Thyroid gland (tissue), 4 donors: ENCODE measurements around the gene PTPRN2. TPM values are rescaled to one million over a fixed set of nuclear protein-coding genes. Genes with fewer than 3 reads are reported as not detected.

Source experiments
- DNase-seq, 2 donors: peaks; one replicate each; pipeline ENCODE4 v3.0.0-alpha.2; 2019
- H3K27ac ChIP-seq, 3 donors: fragments of 200-600 bp; sonication (generic); 1 replicate in 2 of 3; 2 replicates in 1 of 3; pipeline ENCODE4 v1.5.1; 2016 to 2019; ENCODE audit warnings: mild to moderate bottlenecking in 1 of 3, moderate library complexity in 1 of 3
- H3K27me3 ChIP-seq: fragments of 200-600 bp; sonication (generic); one replicate; pipeline ENCODE4 v1.5.1; 2019
- H3K36me3 ChIP-seq, 2 donors: fragments of 200-600 bp; sonication (generic); one replicate each; pipeline ENCODE4 v1.5.1; 2016 to 2019
- H3K4me1 ChIP-seq, 2 donors: fragments of 200-600 bp; sonication (generic); one replicate each; pipeline ENCODE4 v1.5.1; 2017 to 2019
- H3K4me3 ChIP-seq, 3 donors: fragments of 200-600 bp; sonication (generic); replicated peaks in 1 of 3; 1 replicate in 2 of 3; 2 replicates in 1 of 3; pipeline ENCODE4 v1.5.1; 2016; ENCODE audit warnings: mild to moderate bottlenecking in 1 of 3
- H3K9me3 ChIP-seq: fragments of 200-600 bp; sonication (generic); one replicate; pipeline ENCODE4 v1.5.1; 2017
- CTCF ChIP-seq, 6 experiments: fragments of 200-600 bp in 3 of 6; fragments of 450-650 bp in 3 of 6; sonication (generic) in 3 of 6; IDR thresholded peaks; one replicate each; pipeline ENCODE4 v1.5.1; 2016 to 2019; ENCODE audit warnings: antibody characterized with exemption in 6 of 6, mild to moderate bottlenecking in 2 of 6, inconsistent platforms in 1 of 6, moderate library complexity in 1 of 6
- POLR2A ChIP-seq, 2 donors: fragments of 450-650 bp; IDR thresholded peaks; one replicate each; pipeline ENCODE4 v1.6.1; 2017; ENCODE audit warnings: antibody characterized with exemption in 2 of 2, mild to moderate bottlenecking in 2 of 2, moderate library complexity in 1 of 2
- WGBS, 2 donors: methylation state at CpG; one replicate each; pipeline ENCODE4 v1.1.5; 2017; 5-methylcytosine and 5-hydroxymethylcytosine counted together
- intact Hi-C: fragments of 100-400 bp; cut with DNase I; formaldehyde crosslinking; loops from one replicate; pipeline ENCODE4 v1.15.1; 2023
- total RNA-seq, 4 donors: library from RNA; depleted of rRNA; stranded (reverse); fragments of >200 nt; gene quantifications; one replicate each; pipeline ENCODE4 v1.2.3, GENCODE V29; 2016

PTPRN2 gene
- total RNA-seq, 4 donors from 2014 or later: 4.2 to 9.9 (median 7.7) TPM

- 89 to 90% methylated on average over 4 to 6 of the region's 6 CpGs for WGBS, 2 donors
- TF ChIP-seq POLR2A (IDR thresholded peaks at IDR 0.05) (no peak), CTCF (IDR thresholded peaks at IDR 0.05) (no peak)
- no peak overlapping the region for H3K27ac ChIP-seq
- no peaks in the 10 kb centered on the region for H3K36me3 ChIP-seq
- H3K27me3 ChIP-seq: no peaks in the 10 kb centered on the region
- H3K4me3 ChIP-seq: no peak overlapping the region
- H3K4me1 ChIP-seq: no peaks in the 10 kb centered on the region
- DNase-seq: no peak
- intact Hi-C loops: no loop called here
- H3K9me3 ChIP-seq: no peaks in the 10 kb centered on the region
Measured at GRCh38 chr7:158027646-158028045, 560.0 kb downstream of the PTPRN2 start.

- WGBS, 2 donors: 78 to 83% methylated on average over 10 to 16 of the region's 17 CpGs
- intact Hi-C loops: no loop called here
- no peaks in the 10 kb centered on the region for H3K27me3 ChIP-seq
- H3K27ac ChIP-seq: no peak overlapping the region
- no peak overlapping the region for H3K4me3 ChIP-seq
- TF ChIP-seq CTCF (IDR thresholded peaks at IDR 0.05): no peak
- TF ChIP-seq POLR2A (IDR thresholded peaks at IDR 0.05): no peak
- H3K9me3 ChIP-seq: no peaks in the 10 kb centered on the region
- no peak for DNase-seq
- no peaks in the 10 kb centered on the region for H3K4me1 ChIP-seq
- no peaks in the 10 kb centered on the region for H3K36me3 ChIP-seq
Measured at GRCh38 chr7:158026636-158027265, 560.9 kb downstream of the PTPRN2 start.

- no peak overlapping the region for H3K27ac ChIP-seq
- H3K27me3 ChIP-seq: no peaks in the 10 kb centered on the region
- intact Hi-C loops: no loop called here
- H3K9me3 ChIP-seq: no peaks in the 10 kb centered on the region
- H3K4me1 ChIP-seq: no peaks in the 10 kb centered on the region
- no peak for DNase-seq
- TF ChIP-seq CTCF (IDR thresholded peaks at IDR 0.05) (no peak), POLR2A (IDR thresholded peaks at IDR 0.05) (no peak)
- H3K4me3 ChIP-seq: no peak overlapping the region
- no peaks in the 10 kb centered on the region for H3K36me3 ChIP-seq
- 87 to 89% methylated on average over 30 of the region's 30 CpGs for WGBS, 2 donors
Measured at GRCh38 chr7:158025686-158026600, 561.7 kb downstream of the PTPRN2 start.

- Histone ChIP-seq H3K27ac (no peak overlapping the region), H3K9me3 (no peaks in the 10 kb centered on the region), H3K27me3 (no peaks in the 10 kb centered on the region), H3K4me1 (no peaks in the 10 kb centered on the region), H3K36me3 (no peaks in the 10 kb centered on the region), H3K4me3 (no peak overlapping the region)
- DNase-seq: no peak
- 81 to 83% methylated on average over 5 of the region's 5 CpGs for WGBS, 2 donors
- intact Hi-C loops: no loop called here
- TF ChIP-seq CTCF (IDR thresholded peaks at IDR 0.05): no peak
- TF ChIP-seq POLR2A (IDR thresholded peaks at IDR 0.05): no peak
Measured at GRCh38 chr7:158024881-158025280, 562.7 kb downstream of the PTPRN2 start.

- H3K4me1 ChIP-seq: no peaks in the 10 kb centered on the region
- no peak for TF ChIP-seq CTCF (IDR thresholded peaks at IDR 0.05)
- TF ChIP-seq POLR2A (IDR thresholded peaks at IDR 0.05): no peak
- no peak overlapping the region for H3K4me3 ChIP-seq
- no peak overlapping the region for H3K27ac ChIP-seq
- no peak for DNase-seq
- intact Hi-C loops: no loop called here
- WGBS, 2 donors: 77 to 88% methylated on average over 6 of the region's 6 CpGs
- H3K36me3 ChIP-seq: no peaks in the 10 kb centered on the region
- H3K27me3 ChIP-seq: no peaks in the 10 kb centered on the region
- H3K9me3 ChIP-seq: no peaks in the 10 kb centered on the region
Measured at GRCh38 chr7:158024351-158024715, 563.3 kb downstream of the PTPRN2 start.
